GM12873 (cell line): ENCODE results near the gene JHY.

ENCODE experiments used
- CTCF ChIP-seq: IDR thresholded peaks from 2 replicates; pipeline ENCODE4 v1.5.1; 2012; ENCODE audit warnings: low read depth, mild to moderate bottlenecking, moderate library complexity, low read length, control low read depth; ENCODE audit not compliant: insufficient read depth; ENCODE audit errors: missing control alignments

Gene JHY

GRCh38 chr11:122951211-122951610 lies 68.7 kb downstream of the JHY start:
- no peak for TF ChIP-seq CTCF

DNA sequence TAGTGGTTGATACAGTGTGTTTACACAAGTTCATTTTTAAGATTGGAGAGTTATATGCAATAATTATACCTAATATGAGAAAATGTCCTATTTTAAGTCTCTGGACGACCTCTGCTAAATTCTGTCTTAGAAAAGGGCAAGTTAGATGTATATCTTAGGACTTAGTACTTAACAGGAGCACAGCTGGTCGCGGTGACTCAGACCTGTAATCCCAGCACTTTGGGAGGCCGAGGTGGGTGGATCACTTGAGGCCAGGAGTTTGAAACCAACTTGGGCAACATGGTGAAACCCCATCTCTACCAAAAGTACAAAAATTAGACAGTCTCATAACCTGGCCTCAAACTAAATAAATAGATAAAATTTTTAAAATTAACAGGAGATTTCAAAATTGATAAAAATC lies 71.9 kb downstream of the JHY start:
- TF ChIP-seq CTCF: no peak

- no peak for TF ChIP-seq CTCF
Measured at GRCh38 chr11:122963961-122964360, 81.4 kb downstream of the JHY start.

DNA sequence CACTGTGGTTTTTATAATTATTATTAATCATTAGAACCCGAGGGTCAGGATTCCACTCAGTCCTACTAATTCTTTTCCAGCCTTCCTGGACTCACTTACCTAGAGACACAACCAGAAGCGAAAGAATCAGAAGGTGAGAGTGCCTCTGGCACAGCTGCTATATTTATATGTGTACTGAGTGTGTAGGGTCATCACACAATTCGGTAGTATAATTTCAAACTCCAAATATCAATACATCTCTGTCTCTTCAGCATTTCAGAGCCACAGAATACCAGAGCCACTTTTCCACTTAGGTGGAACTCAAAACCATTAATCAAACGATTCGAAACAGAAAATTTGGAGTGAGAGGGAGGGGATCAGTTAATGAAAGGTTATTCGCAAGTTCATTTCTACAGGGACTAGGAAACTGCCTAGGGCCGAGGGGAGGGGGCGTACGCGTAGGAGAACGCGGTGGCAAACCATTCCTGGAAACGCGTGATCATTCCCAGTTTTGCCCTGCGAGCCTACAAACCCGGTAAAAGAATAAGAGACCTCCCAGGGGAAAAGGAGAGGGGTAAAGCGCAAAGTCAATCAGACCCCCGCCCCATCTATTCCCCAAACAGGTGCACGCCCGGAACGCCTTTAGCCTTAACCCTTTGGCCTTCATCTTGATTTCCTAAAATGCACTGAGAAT lies 93.6 kb downstream of the JHY start:
- TF ChIP-seq CTCF: no peak

DNA sequence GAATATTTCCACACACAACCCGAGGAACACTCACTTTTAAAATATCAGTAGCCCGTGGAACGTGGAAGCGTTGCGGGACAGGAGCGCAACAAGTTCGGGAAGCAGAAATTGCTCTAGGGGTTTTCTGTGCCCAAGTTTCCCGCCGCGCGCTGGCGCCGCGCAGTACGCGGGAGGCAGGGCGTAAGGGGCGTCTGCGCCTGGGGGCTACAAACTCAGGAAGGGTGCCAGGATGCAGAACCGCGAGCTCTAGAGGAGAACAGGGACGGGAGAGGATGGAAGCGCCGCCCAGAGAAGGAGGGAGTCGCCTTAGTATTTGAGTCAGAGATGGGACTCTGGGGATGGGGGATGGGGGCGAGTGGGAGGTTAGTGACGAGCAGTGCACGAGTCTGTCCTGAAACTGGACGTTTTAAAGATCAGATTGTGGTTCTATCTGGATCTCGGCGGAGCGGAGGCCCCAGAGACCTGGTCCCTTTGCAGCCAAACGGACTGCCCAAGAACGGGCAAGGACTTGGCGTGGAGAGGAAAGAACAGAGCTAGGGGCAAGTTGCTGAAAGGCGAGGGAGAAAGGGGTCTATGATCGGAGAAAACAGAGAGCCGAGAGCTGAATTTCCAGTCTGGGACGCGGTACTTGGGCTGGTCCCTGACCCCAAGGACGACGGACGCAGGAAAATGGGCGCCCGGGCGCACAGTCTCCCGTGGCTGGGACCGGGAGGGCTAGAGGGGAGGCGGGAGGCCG lies 94.3 kb downstream of the JHY start:
- no peak for TF ChIP-seq CTCF

GRCh38 chr11:122977470-122978298 lies 95.1 kb downstream of the JHY start:
- TF ChIP-seq CTCF: no peak

GRCh38 chr11:122978299-122978620 lies 95.7 kb downstream of the JHY start:
- TF ChIP-seq CTCF: no peak
